HepG2 (cell line): ENCODE data around the gene TEX30. TPM values are rescaled to one million over a fixed set of nuclear protein-coding genes. Genes with fewer than 3 reads are reported as not detected.

Source experiments
- ATAC-seq: fragments of 200-7000 bp; cut with Tn5 transposase; 3 replicates; pipeline ENCODE4 v1.9.1; 2020; ENCODE audit warnings: mild to moderate bottlenecking, moderate library complexity
- BruUV-seq: library from RNA; stranded (reverse); fragments of 400-500 nt; replicated peaks from 2 replicates; lab custom pipeline; 2021; lab: Mats Ljungman, UMichigan
- CTCF ChIA-PET: fragments of 300-600 bp; formaldehyde crosslinking; extraction: SDS; loops from one replicate; lab custom pipeline; 2021; ENCODE audit warnings: low total read pairs, inconsistent platforms, low intra/inter-chr PET ratio; lab: Yijun Ruan, JAX
- POLR2A ChIA-PET: fragments of 350-600 bp; sonication (Branson Sonifier 250); formaldehyde crosslinking; loops from one replicate; lab custom pipeline; 2020; ENCODE audit warnings: antibody characterized with exemption, inconsistent platforms; lab: Yijun Ruan, JAX
- DNase-seq: peaks from one replicate; pipeline ENCODE4 v3.0.0-alpha.2; 2015; ENCODE audit warnings: low spot score
- FAIRE-seq: peaks from 3 replicates; lab custom pipeline; 2011; peaks lifted over from hg19 to GRCh38; lab: Jason Lieb, UNC
- H2AFZ ChIP-seq: one replicate; pipeline ENCODE4 v1.6.1; 2011; ENCODE audit warnings: low read length, inconsistent platforms
- H3K27ac ChIP-seq: fragments of 300-600 bp; 3 replicates; pipeline ENCODE4 v1.8.0; 2011; ENCODE audit warnings: mixed run types, mild to moderate bottlenecking, mixed read lengths, low read length, inconsistent platforms; ENCODE audit not compliant: insufficient read depth; ENCODE audit errors: extremely low read length
- H3K27me3 ChIP-seq, 2 experiments: fragments of 200-600 bp in 1 of 2; 2 replicates in 1 of 2; 3 replicates in 1 of 2; pipeline versions ENCODE4 v1.6.0 to v1.8.0; 2011; ENCODE audit warnings: low read length in 2 of 2, mild to moderate bottlenecking in 2 of 2, moderate library complexity in 2 of 2, inconsistent platforms in 1 of 2; ENCODE audit not compliant: insufficient read depth in 2 of 2, control insufficient read depth in 1 of 2
- H3K36me3 ChIP-seq, 2 experiments: fragments of 200-600 bp in 1 of 2; replicated peaks in 1 of 2; 2 replicates in 1 of 2; 3 replicates in 1 of 2; pipeline versions ENCODE4 v1.5.1 to v1.8.0; 2011; ENCODE audit warnings: low read length in 2 of 2, inconsistent platforms in 1 of 2; ENCODE audit not compliant: insufficient read depth in 2 of 2, control insufficient read depth in 1 of 2
- H3K4me1 ChIP-seq: 2 replicates; pipeline ENCODE4 v1.5.1; 2012; ENCODE audit warnings: low read length, inconsistent platforms; ENCODE audit not compliant: insufficient read depth
- H3K4me2 ChIP-seq: 2 replicates; pipeline ENCODE4 v1.6.0; 2011; ENCODE audit warnings: low read depth, low read length, inconsistent platforms
- H3K4me3 ChIP-seq, 3 experiments: fragments of 200-600 bp in 1 of 3; sonication (generic), shearing (Covaris generic) in 1 of 3; replicated peaks in 1 of 3; 2 replicates each; pipeline ENCODE4 v1.5.1; 2011 to 2016; ENCODE audit warnings: low read length in 3 of 3, inconsistent platforms in 2 of 3, low read depth in 2 of 3, mild to moderate bottlenecking in 2 of 3, control low read depth in 1 of 3, mixed read lengths in 1 of 3; ENCODE audit not compliant: insufficient read depth in 1 of 3
- H3K79me2 ChIP-seq: one replicate; pipeline ENCODE4 v1.6.1; 2011; ENCODE audit warnings: low read length, inconsistent platforms; ENCODE audit not compliant: insufficient read depth
- H3K9ac ChIP-seq: 2 replicates; pipeline ENCODE4 v1.6.0; 2011; ENCODE audit warnings: mild to moderate bottlenecking, low read depth, low read length, inconsistent platforms; ENCODE audit not compliant: insufficient read depth
- H3K9me3 ChIP-seq: 2 replicates; pipeline ENCODE4 v1.5.1; 2012; ENCODE audit warnings: mild to moderate bottlenecking, low read length
- H4K20me1 ChIP-seq: 2 replicates; pipeline ENCODE4 v1.6.0; 2011; ENCODE audit warnings: inconsistent platforms, mild to moderate bottlenecking, low read length, moderate library complexity; ENCODE audit not compliant: insufficient read depth
- CERS6 ChIP-seq: sonication (generic); formaldehyde crosslinking; IDR thresholded peaks from 2 replicates; pipeline ENCODE4 v1.5.0; 2020; ENCODE audit warnings: missing genetic modification reagents
- FOXK2 ChIP-seq: fragments of 450-650 bp; IDR thresholded peaks from 2 replicates; pipeline ENCODE4 v1.6.1; 2016
- HNF4A ChIP-seq: sonication (generic); formaldehyde crosslinking; IDR thresholded peaks from 2 replicates; pipeline ENCODE4 v1.4.0; 2020; ENCODE audit warnings: missing genetic modification reagents
- HNF4G ChIP-seq, 2 experiments: sonication (generic) in 1 of 2; formaldehyde crosslinking in 1 of 2; IDR thresholded peaks; 2 replicates each; pipeline versions ENCODE4 v1.4.0 to v1.6.1; 2011 to 2020; ENCODE audit warnings: borderline replicate concordance in 2 of 2, low read depth in 2 of 2, mild to moderate bottlenecking in 2 of 2, low read length in 1 of 2, missing genetic modification reagents in 1 of 2, moderate library complexity in 1 of 2
- KAT8 ChIP-seq: IDR thresholded peaks from 2 replicates; pipeline ENCODE4 v1.6.1; 2016; ENCODE audit warnings: missing genetic modification reagents, missing compliant biosample characterization
- MYNN ChIP-seq: sonication (generic); formaldehyde crosslinking; IDR thresholded peaks from 2 replicates; pipeline ENCODE4 v1.4.0; 2020; ENCODE audit warnings: mild to moderate bottlenecking, low read depth, missing genetic modification reagents
- NR0B2 ChIP-seq: sonication (generic); formaldehyde crosslinking; IDR thresholded peaks from 2 replicates; pipeline ENCODE4 v1.4.0; 2020; ENCODE audit warnings: mild to moderate bottlenecking, missing genetic modification reagents
- NR2F6 ChIP-seq, 2 experiments: IDR thresholded peaks; 2 replicates each; pipeline ENCODE4 v1.6.1; 2016; ENCODE audit warnings: antibody characterized with exemption in 1 of 2, mild to moderate bottlenecking in 1 of 2
- ONECUT2 ChIP-seq: sonication (generic); formaldehyde crosslinking; IDR thresholded peaks from 2 replicates; pipeline ENCODE4 v1.4.0; 2020; ENCODE audit warnings: missing genetic modification reagents
- PRMT3 ChIP-seq: sonication (generic); formaldehyde crosslinking; IDR thresholded peaks from 2 replicates; pipeline ENCODE4 v1.8.1; 2022; ENCODE audit warnings: low read depth, mild to moderate bottlenecking, moderate library complexity, missing genetic modification reagents, borderline replicate concordance
- RXRB ChIP-seq: IDR thresholded peaks from 2 replicates; pipeline ENCODE4 v1.6.1; 2016; ENCODE audit warnings: borderline replicate concordance, missing genetic modification reagents, missing compliant biosample characterization
- TFAP4 ChIP-seq: sonication (generic); IDR thresholded peaks from 2 replicates; pipeline ENCODE4 v1.6.1; 2016; ENCODE audit warnings: low read depth, borderline replicate concordance
- ZBTB3 ChIP-seq: sonication (generic); formaldehyde crosslinking; IDR thresholded peaks from 2 replicates; pipeline ENCODE4 v1.4.0; 2020; ENCODE audit warnings: low read depth, mild to moderate bottlenecking, moderate library complexity, missing genetic modification reagents, borderline replicate concordance
- ZFP82 ChIP-seq: sonication (generic); formaldehyde crosslinking; IDR thresholded peaks from 2 replicates; pipeline ENCODE4 v1.5.1; 2020; ENCODE audit warnings: mild to moderate bottlenecking, missing genetic modification reagents, borderline replicate concordance
- ZNF205 ChIP-seq: IDR thresholded peaks from 2 replicates; pipeline ENCODE4 v1.6.1; 2018; ENCODE audit warnings: missing biosample characterization, missing genetic modification reagents
- ZNF282 ChIP-seq: fragments of 450-650 bp; IDR thresholded peaks from 2 replicates; pipeline ENCODE4 v1.6.1; 2018; ENCODE audit not compliant: partially characterized antibody
- ZNF431 ChIP-seq: sonication (generic); formaldehyde crosslinking; IDR thresholded peaks from 2 replicates; pipeline ENCODE4 v1.9.0; 2022; ENCODE audit warnings: missing genetic modification reagents, low read depth, mild to moderate bottlenecking, borderline replicate concordance
- ZNF660 ChIP-seq: sonication (generic); formaldehyde crosslinking; IDR thresholded peaks from 2 replicates; pipeline ENCODE4 v1.5.1; 2020; ENCODE audit warnings: mild to moderate bottlenecking, low read depth, missing genetic modification reagents, borderline replicate concordance
- ZNF740 ChIP-seq: sonication (generic); formaldehyde crosslinking; IDR thresholded peaks from 2 replicates; pipeline ENCODE4 v1.4.0; 2020; ENCODE audit warnings: missing genetic modification reagents
- WGBS: methylation state at CpG from one replicate; pipeline ENCODE4 v1.1.6; 2017; ENCODE audit warnings: low lambda C conversion rate; 5-methylcytosine and 5-hydroxymethylcytosine counted together
- in situ Hi-C: cut with HindIII; loops from 2 replicates; pipeline ENCODE4 v1.10.0; 2017; ENCODE audit warnings: low pct_unique_long_range_greater_than_20kb; ENCODE audit not compliant: extremely low pct_ligation_motif_present
- intact Hi-C: fragments of 100-400 bp; cut with micrococcal nuclease; formaldehyde crosslinking; loops from one replicate; pipeline ENCODE4 v1.10.0; 2022; ENCODE audit not compliant: unreplicated experiment
- polyA plus RNA-seq, 8 experiments: library from polyadenylated mRNA; depleted of rRNA in 3 of 8; stranded (reverse) in 7 of 8; unstranded in 1 of 8; fragments of >200 nt; fragmentation: Illumina TruSeq in 4 of 8; extraction: Trizol in 4 of 8; gene quantifications; 2 replicates each; pipeline versions ENCODE4 v1.2.1 to v1.2.3, GENCODE V29; 2011 to 2016; ENCODE audit warnings: low read depth in 4 of 8, missing spikeins in 1 of 8, mixed read lengths in 1 of 8; ENCODE audit not compliant: insufficient read depth in 1 of 8
- total RNA-seq, 5 experiments: library from RNA; depleted of rRNA; stranded (reverse); fragments of >200 nt; fragmentation: Illumina TruSeq; extraction: Trizol; gene quantifications; 2 replicates each; pipeline ENCODE4 v1.2.3, GENCODE V29; 2016; ENCODE audit warnings: low read depth in 1 of 5

Gene TEX30
- total and polyA plus RNA-seq, 2 of the 13 experiments (the other 11 are each of a cell fraction or from before 2014, with no cell fraction given) = 0.60 to 1.2 TPM

GRCh38 chr13:102771298-102772041, 2.1 kb downstream of the TEX30 start (continued):
- no peak for TF ChIP-seq ZNF282

- intact Hi-C loops (loop anchor here (5.0 kb wide), 1 partner anchor 43 kb away; no protein-coding TSS in a partner anchor), in situ Hi-C loops (no loop called here)
- H3K79me2 ChIP-seq = no peaks in the 10 kb centered on the region
- H3K4me2 ChIP-seq = peak overlapping the region; percentile 53
- ATAC-seq = peak; percentile 90
- BruUV-seq = no TSS peak
- peak overlapping the region in 1 of 3 experiments; percentile 4; a peak in 1 of 6 replicates for H3K4me3 ChIP-seq
- CTCF ChIA-PET = no interaction called here
- peaks cover 32% of the 10 kb centered on the region for H3K4me1 ChIP-seq
- POLR2A ChIA-PET = interaction anchor here (0.9 to 2.3 kb wide), 2 partner anchors 30 to 174 kb away, joined by 4 to 8 read pairs; no protein-coding TSS in a partner anchor
- peak overlapping the region; percentile 79 for H2AFZ ChIP-seq
- peak; percentile 93 for FAIRE-seq
- no peak overlapping the region for H3K9ac ChIP-seq
- 0% methylated on average over 2 of the region's 2 CpGs for WGBS
- H3K27ac ChIP-seq = peak overlapping the region; percentile 31
- no peaks in the 10 kb centered on the region for H3K9me3 ChIP-seq
- no peaks in the 10 kb centered on the region; a peak in 1 of 5 replicates for H3K27me3 ChIP-seq
- H3K36me3 ChIP-seq = no peaks in the 10 kb centered on the region
- peak; percentile 87 for DNase-seq
- no peaks in the 10 kb centered on the region for H4K20me1 ChIP-seq
- TF ChIP-seq ZNF205 (CRISPR knock-in tag) (0 out of 2 replicates have a peak, but pooled peaks have one; percentile 22), HNF4A (peak; percentile 74), ZNF740 (CRISPR knock-in tag) (no peak), CERS6 (CRISPR knock-in tag) (no peak), KAT8 (CRISPR knock-in tag) (peak; percentile 28; the same call in 1 of the 2 replicates), NR2F6 (IDR thresholded peaks at IDR 0.05) (no peak), NR2F6 (CRISPR knock-in tag; IDR thresholded peaks at IDR 0.05) (peak; percentile 58), ZBTB3 (CRISPR knock-in tag) (no peak), ZFP82 (CRISPR knock-in tag) (no peak), MYNN (CRISPR knock-in tag) (no peak), TFAP4 (peak; percentile 43; the same call in 1 of the 2 replicates), RXRB (CRISPR knock-in tag) (peak; percentile 58), FOXK2 (peak; percentile 24; the same call in 1 of the 2 replicates), ZNF431 (CRISPR knock-in tag) (no peak), ZNF660 (CRISPR knock-in tag) (no peak), PRMT3 (no peak), HNF4G (IDR thresholded peaks at IDR 0.05; ENCODE audit: borderline replicate concordance, low read depth, low read length) (peak; percentile 40; the same call in 1 of the 2 replicates), HNF4G (CRISPR knock-in tag; IDR thresholded peaks at IDR 0.05; ENCODE audit: borderline replicate concordance, low read depth) (no peak), ONECUT2 (CRISPR knock-in tag) (no peak), NR0B2 (CRISPR knock-in tag) (no peak)
Observed at GRCh38 chr13:102770435-102770834, 3.2 kb downstream of the TEX30 start.
